ENCODE results near the gene GALM. TPM values are rescaled to one million over a fixed set of nuclear protein-coding genes. Genes with fewer than 3 reads are reported as not detected.

GALM gene
- total and polyA plus RNA-seq, 10 of the 15 experiments (the other 5 are each of a cell fraction or from before 2014, with no cell fraction given) = 1.1 to 4.0 (median 1.7) TPM

GRCh38 chr2:38776531-38776930 is 110.6 kb downstream of the GALM start:
- RAD21 ChIA-PET (ENCODE audit: unreplicated experiment) = no interaction called here
- no peak for FAIRE-seq

More at GRCh38 chr2:38776531-38776930, 110.6 kb downstream of the GALM start:
- Histone ChIP-seq H3K4me3 (no peak overlapping the region), H4K20me1 (ENCODE audit: control insufficient read depth, insufficient read depth) (no peaks in the 10 kb centered on the region), H3K79me2 (ENCODE audit: control insufficient read depth, insufficient read depth, low read length) (peaks cover 12% of the 10 kb centered on the region), H3K27me3 (replicated peaks in 1 of 2; ENCODE audit: control insufficient read depth in 2 of 2, insufficient read depth in 2 of 2, low read length in 1 of 2) (no peaks in the 10 kb centered on the region), H3K9ac (ENCODE audit: control insufficient read depth, insufficient read depth, low read length) (no peak overlapping the region), H3K4me1 (ENCODE audit: control insufficient read depth, insufficient read depth, low read length) (0 out of 2 replicates have a peak, but pooled peaks cover 2% of the 10 kb centered on the region), H3K4me2 (ENCODE audit: control insufficient read depth, insufficient read depth) (no peak overlapping the region), H2AFZ (ENCODE audit: control insufficient read depth, low read depth, low read length) (no peak overlapping the region), H3K27ac (ENCODE audit: control insufficient read depth, insufficient read depth) (no peak overlapping the region), H3K9me3 (replicated peaks; ENCODE audit: control insufficient read depth, insufficient read depth, low read length) (no peaks in the 10 kb centered on the region), H3K36me3 (ENCODE audit: control insufficient read depth in 2 of 2, insufficient read depth in 2 of 2, low read length in 1 of 2) (peaks cover 0 to 2% of the 10 kb centered on the region in 2 experiments; a peak in 2 of 4 replicates)
- DNase-seq (ENCODE audit: low read depth, low spot score) (no peak), ATAC-seq (no peak)
- in situ Hi-C loops (cut with MboI) (no loop called here), intact Hi-C loops (cut with micrococcal nuclease; ENCODE audit: unreplicated experiment) (no loop called here)
- SMC1A ChIA-PET (ENCODE audit: uncharacterized antibody, unreplicated experiment) = no interaction called here
- POLR2A ChIA-PET = interaction anchor here (1.2 kb wide), 1 partner anchor 25 kb away, joined by 6 read pairs; the partner anchor contains the start of gene SRSF7
- no peak for TF ChIP-seq RCOR1 (conservative IDR thresholded peaks at IDR 0.05; ENCODE audit: low read depth, low read length)
- TF ChIP-seq BACH1 (IDR thresholded peaks at IDR 0.05; ENCODE audit: borderline replicate concordance) = no peak
- TF ChIP-seq ZNF274 (IDR thresholded peaks at IDR 0.05; ENCODE audit: insufficient read depth, insufficient read length) = no peak
- TF ChIP-seq, protein P1, sequence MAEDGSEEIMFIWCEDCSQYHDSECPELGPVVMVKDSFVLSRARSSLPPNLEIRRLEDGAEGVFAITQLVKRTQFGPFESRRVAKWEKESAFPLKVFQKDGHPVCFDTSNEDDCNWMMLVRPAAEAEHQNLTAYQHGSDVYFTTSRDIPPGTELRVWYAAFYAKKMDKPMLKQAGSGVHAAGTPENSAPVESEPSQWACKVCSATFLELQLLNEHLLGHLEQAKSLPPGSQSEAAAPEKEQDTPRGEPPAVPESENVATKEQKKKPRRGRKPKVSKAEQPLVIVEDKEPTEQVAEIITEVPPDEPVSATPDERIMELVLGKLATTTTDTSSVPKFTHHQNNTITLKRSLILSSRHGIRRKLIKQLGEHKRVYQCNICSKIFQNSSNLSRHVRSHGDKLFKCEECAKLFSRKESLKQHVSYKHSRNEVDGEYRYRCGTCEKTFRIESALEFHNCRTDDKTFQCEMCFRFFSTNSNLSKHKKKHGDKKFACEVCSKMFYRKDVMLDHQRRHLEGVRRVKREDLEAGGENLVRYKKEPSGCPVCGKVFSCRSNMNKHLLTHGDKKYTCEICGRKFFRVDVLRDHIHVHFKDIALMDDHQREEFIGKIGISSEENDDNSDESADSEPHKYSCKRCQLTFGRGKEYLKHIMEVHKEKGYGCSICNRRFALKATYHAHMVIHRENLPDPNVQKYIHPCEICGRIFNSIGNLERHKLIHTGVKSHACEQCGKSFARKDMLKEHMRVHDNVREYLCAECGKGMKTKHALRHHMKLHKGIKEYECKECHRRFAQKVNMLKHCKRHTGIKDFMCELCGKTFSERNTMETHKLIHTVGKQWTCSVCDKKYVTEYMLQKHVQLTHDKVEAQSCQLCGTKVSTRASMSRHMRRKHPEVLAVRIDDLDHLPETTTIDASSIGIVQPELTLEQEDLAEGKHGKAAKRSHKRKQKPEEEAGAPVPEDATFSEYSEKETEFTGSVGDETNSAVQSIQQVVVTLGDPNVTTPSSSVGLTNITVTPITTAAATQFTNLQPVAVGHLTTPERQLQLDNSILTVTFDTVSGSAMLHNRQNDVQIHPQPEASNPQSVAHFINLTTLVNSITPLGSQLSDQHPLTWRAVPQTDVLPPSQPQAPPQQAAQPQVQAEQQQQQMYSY (CRISPR knock-in tag; IDR thresholded peaks at IDR 0.05) = no peak
- TF ChIP-seq HSF1 (IDR thresholded peaks at IDR 0.05; ENCODE audit: low read depth, low read length) = no peak
- TF ChIP-seq EP300 (IDR thresholded peaks at IDR 0.05; ENCODE audit: borderline replicate concordance in 1 of 2, control insufficient read depth in 1 of 2, low read depth in 2 of 2, low read length in 2 of 2) = no peak
- no peak for TF ChIP-seq RFX5 (IDR thresholded peaks at IDR 0.05; ENCODE audit: low read depth, low read length)
- no peak for TF ChIP-seq ZBTB4 (CRISPR knock-in tag; IDR thresholded peaks at IDR 0.05)
- no peak for TF ChIP-seq CBFB (IDR thresholded peaks at IDR 0.05; ENCODE audit: low read depth)
- CTCF ChIA-PET = interaction anchor here (0.6 kb wide), 1 partner anchor 45 kb away, joined by 4 read pairs; no protein-coding TSS in a partner anchor
- BruUV-seq (replicated peaks) = no TSS peak
- WGBS (ENCODE audit: insufficient coverage, insufficient replicate concordance, low lambda C conversion rate, missing lambda C conversion rate) = 87% methylated on average over 13 of the region's 13 CpGs
